Activated effector memory CD4-positive, alpha-beta T cell treated with Interleukin-2 at 50 U/mL for 16 hours (primary cell): ENCODE measurements around the gene ARSA.

ENCODE experiments used
- DNase-seq: peaks from one replicate; pipeline ENCODE4 v3.0.0-alpha.2; 2020

ARSA gene

DNA sequence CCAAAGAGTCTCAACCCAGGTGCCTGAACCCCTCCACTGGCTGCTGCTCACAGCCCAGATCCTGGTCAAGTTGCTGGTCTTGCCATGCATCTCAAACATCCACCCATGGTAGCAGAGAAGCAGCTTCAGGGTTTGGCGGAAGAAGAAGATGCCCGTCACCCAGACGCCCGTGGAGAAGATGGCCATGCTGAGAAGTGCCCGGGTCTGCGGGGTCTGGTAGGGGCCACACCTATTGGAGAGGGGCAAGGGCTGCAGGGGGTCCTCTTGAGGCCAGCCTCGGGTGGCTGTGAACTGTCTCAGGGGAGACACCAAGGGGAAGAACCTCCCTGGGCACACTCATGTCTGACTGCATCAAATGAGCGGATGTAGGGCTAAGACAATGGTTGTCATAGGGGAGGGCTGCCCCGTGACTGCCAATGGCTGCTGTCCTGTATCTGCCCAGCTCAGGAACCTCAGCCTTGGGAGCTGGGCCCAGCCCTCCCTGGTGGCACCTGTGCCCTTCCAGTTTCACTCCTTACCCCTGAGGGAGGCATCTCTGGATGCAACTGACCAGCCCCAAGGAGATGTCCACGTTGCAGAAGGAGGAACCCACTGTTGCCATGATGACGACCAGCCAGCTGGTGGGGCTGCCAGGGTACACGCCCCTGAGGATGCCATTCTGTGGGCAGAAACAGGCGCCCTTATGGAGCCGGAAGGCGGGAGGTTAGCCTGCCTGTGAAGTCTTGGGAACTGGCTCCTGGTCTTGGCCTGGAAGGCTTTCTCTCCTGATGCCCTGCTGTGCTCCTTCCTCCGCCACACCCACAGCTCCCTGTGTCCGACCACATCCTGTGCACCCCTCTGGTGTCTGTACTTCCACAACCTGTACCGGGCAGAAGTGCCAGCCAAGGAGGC is 50.9 kb downstream of the ARSA start:
- no peak for DNase-seq

DNA sequence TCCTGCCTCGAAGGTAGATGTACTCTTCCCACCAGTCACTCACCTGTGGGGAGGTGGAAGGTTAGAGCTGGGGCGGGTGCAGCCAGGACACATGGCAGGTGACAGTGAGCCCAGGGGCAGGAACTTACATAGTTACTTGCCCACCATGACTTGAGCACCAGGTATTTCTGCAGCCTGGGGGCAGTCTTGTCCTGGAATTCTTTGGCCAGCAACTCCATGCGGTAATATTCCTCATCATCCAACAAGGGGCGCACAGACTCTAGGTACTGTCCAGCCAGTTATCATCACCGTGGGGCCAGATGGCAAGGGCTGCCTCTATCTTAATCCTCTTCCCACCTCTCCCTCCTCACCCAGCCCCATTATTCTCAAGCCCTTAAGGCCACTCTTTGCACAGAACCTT is 51.9 kb downstream of the ARSA start:
- DNase-seq: no peak

DNA sequence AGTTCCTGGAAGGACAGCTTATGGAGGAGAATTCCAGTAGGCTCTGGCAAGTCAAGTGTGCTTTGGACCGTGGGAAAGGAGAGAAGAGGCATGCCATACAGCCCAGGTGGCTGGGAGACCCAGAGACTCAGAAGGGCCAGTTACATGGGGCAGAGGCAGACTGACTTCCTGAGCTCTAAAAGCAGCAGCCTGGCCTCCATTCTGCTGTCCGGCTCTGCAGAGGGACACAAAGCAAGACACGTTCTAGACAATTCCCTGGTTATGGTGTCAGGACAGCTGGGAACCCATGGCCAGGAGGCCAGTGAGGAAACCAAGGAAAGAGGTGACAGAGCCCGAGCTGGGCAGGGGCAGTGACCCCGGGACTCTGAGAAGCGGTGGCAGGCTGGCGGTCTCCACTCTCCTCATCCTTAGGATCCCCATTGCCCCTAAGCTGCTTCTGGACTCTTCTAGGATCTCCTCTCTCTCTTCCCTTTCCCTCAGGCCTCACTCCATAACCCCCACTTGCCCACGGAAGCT is 52.5 kb downstream of the ARSA start:
- no peak for DNase-seq
